ENCODE measurements around the gene DLG2.
"Not testable (repeated sequence)": the region's sequence is repeated elsewhere in the genome, so short reads cannot be mapped to it uniquely, and the experiment has no call there.

DLG2 gene

DNA sequence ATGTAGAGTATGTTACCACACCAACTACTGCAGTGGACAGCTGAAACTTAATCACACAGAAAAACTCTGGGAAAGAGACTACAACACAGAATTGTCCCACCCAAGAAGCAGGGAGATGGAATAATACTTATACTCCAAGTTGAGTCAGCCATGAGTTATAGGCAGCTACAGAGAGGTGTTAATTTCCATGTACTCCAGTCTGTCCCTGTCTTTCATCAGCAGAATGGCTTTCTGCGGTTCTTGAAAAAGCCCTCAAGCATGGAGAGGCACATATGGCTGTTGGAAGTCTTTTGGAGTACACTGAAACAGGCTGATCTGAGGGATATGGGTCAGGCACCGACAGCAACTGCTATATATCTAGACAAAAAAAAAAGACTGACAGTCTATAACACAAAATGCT is 219.5 kb downstream of the DLG2 start:
- TF ChIP-seq CTCF (IDR thresholded peaks at IDR 0.05; ENCODE audit: control insufficient read depth, extremely low read depth, insufficient read depth): no peak
- no peak for DNase-seq (ENCODE audit: low read depth)
- no peak overlapping the region for H3K4me3 ChIP-seq (ENCODE audit: low read depth, low read length)

DNA sequence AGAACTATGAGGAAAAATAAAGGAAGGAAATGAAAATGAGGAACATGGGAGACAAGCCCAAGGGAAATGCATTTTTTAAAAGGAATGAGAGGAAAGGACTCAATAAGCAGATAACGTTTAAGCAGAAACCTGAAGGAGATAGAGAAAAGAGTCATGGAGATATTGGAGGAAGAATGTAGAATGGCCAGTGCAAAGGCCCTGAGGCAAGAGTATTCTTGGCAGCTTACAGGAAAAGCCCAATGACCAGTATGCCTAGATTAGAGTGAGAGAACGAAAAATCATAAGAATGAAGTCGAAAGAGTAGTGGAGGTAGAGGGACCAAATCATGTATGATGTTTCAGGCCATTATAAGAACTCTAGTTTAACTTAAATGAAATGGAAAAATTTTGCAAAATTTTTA is 220.3 kb downstream of the DLG2 start:
- no peak for DNase-seq (ENCODE audit: low read depth)
- TF ChIP-seq CTCF (IDR thresholded peaks at IDR 0.05; ENCODE audit: control insufficient read depth, extremely low read depth, insufficient read depth): no peak
- H3K4me3 ChIP-seq (ENCODE audit: low read depth, low read length): no peak overlapping the region

GRCh38 chr11:85406316-85406715 is 220.8 kb downstream of the DLG2 start:
- no peak overlapping the region for H3K4me3 ChIP-seq (ENCODE audit: low read depth, low read length)
- TF ChIP-seq CTCF (IDR thresholded peaks at IDR 0.05; ENCODE audit: control insufficient read depth, extremely low read depth, insufficient read depth): no peak
- DNase-seq (ENCODE audit: low read depth): no peak

- not testable (repeated sequence) for DNase-seq (ENCODE audit: low read depth); H3K4me3 ChIP-seq (ENCODE audit: low read depth, low read length)
Observed at GRCh38 chr11:85395515-85396055, 231.6 kb downstream of the DLG2 start.

- H3K4me3 ChIP-seq (ENCODE audit: low read depth, low read length): no peak overlapping the region
- no peak for DNase-seq (ENCODE audit: low read depth)
- TF ChIP-seq CTCF (IDR thresholded peaks at IDR 0.05; ENCODE audit: control insufficient read depth, extremely low read depth, insufficient read depth): no peak
Observed at GRCh38 chr11:85394283-85394682, 232.9 kb downstream of the DLG2 start.

- TF ChIP-seq CTCF (IDR thresholded peaks at IDR 0.05; ENCODE audit: control insufficient read depth, extremely low read depth, insufficient read depth): no peak
- no peak overlapping the region for H3K4me3 ChIP-seq (ENCODE audit: low read depth, low read length)
- DNase-seq (ENCODE audit: low read depth): no peak
Observed at GRCh38 chr11:85391141-85391540, 236.0 kb downstream of the DLG2 start.

DNA sequence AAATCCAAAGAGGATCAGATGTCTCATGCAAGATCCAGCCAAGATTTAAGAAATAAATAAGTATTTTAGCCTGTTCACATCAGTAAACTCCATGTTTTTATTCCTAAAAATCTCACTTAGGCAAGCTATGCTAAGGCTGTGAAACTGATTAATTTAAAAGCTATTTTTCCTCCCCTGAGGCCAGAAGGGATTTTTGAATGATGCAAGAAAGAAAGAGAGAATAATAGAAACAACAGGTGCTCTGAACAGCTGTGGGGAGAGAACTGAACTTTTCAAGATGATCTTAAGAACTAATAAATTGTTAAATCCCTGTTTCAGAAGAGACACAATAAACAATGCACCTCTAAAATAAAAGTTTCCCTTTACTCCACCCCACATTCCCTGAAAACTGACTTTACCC is 241.6 kb downstream of the DLG2 start:
- no peak overlapping the region for H3K4me3 ChIP-seq (ENCODE audit: low read depth, low read length)
- no peak for DNase-seq (ENCODE audit: low read depth)
- TF ChIP-seq CTCF (IDR thresholded peaks at IDR 0.05; ENCODE audit: control insufficient read depth, extremely low read depth, insufficient read depth): no peak
